Osteoblast (primary cell): ENCODE data around the gene HIGD1C. TPM values are rescaled to one million over a fixed set of nuclear protein-coding genes. Genes with fewer than 3 reads are reported as not detected.

Source experiments
- DNase-seq: peaks from one replicate; pipeline ENCODE4 v3.0.0; 2011; ENCODE audit warnings: low spot score, mixed read lengths; ENCODE audit not compliant: insufficient read length; ENCODE audit errors: missing footprints
- H2AFZ ChIP-seq: 2 replicates; pipeline ENCODE4 v1.6.0; 2011; ENCODE audit warnings: mild to moderate bottlenecking, low read length
- H3K27ac ChIP-seq: 2 replicates; pipeline ENCODE4 v1.5.1; 2011; ENCODE audit warnings: mild to moderate bottlenecking, low read depth, low read length, moderate library complexity
- H3K27me3 ChIP-seq: 2 replicates; pipeline ENCODE4 v1.6.0; 2012; ENCODE audit warnings: mild to moderate bottlenecking, control low read depth, inconsistent platforms, low read length, moderate library complexity; ENCODE audit not compliant: insufficient read depth
- H3K36me3 ChIP-seq: 2 replicates; pipeline ENCODE4 v1.5.1; 2011; ENCODE audit warnings: mild to moderate bottlenecking, low read length, control low read depth, moderate library complexity; ENCODE audit not compliant: insufficient read depth
- H3K4me1 ChIP-seq: 2 replicates; pipeline ENCODE4 v1.5.1; 2011; ENCODE audit warnings: mild to moderate bottlenecking, low read length, control low read depth, moderate library complexity; ENCODE audit not compliant: insufficient read depth
- H3K4me2 ChIP-seq: 2 replicates; pipeline ENCODE4 v1.6.0; 2011; ENCODE audit warnings: mild to moderate bottlenecking, low read length; ENCODE audit not compliant: insufficient read depth
- H3K4me3 ChIP-seq: fragments of 200-600 bp; sonication (generic); 3 replicates; pipeline ENCODE4 v1.5.1; 2012; ENCODE audit warnings: mild to moderate bottlenecking, low read length, inconsistent platforms; ENCODE audit not compliant: insufficient read depth
- H3K79me2 ChIP-seq: 2 replicates; pipeline ENCODE4 v1.6.0; 2012; ENCODE audit warnings: mild to moderate bottlenecking, low read length, control low read depth, inconsistent platforms; ENCODE audit not compliant: insufficient read depth
- H3K9me3 ChIP-seq: 2 replicates; pipeline ENCODE4 v1.5.1; 2011; ENCODE audit warnings: low read depth, low read length, control low read depth
- H4K20me1 ChIP-seq: 2 replicates; pipeline ENCODE4 v1.6.0; 2012; ENCODE audit warnings: mild to moderate bottlenecking, low read length, control low read depth; ENCODE audit not compliant: insufficient read depth
- total RNA-seq: library from RNA; depleted of rRNA; stranded (reverse); fragments of >200 nt; gene quantifications from 2 replicates; pipeline ENCODE4 v1.2.3, GENCODE V29; 2012
- TF ChIP-seq, protein P1 (sequence below): IDR thresholded peaks from 2 replicates; pipeline ENCODE4 v1.5.1; 2011; ENCODE audit warnings: mild to moderate bottlenecking, low read depth, low read length, moderate library complexity; ENCODE audit errors: extremely low read depth

The HIGD1C gene
- total RNA-seq, 1 donor: not detected

GRCh38 chr12:50933459-50934124 lies 18.8 kb upstream of the HIGD1C start:
- H3K4me1 ChIP-seq: peaks cover 13% of the 10 kb centered on the region
- TF ChIP-seq, protein P1, sequence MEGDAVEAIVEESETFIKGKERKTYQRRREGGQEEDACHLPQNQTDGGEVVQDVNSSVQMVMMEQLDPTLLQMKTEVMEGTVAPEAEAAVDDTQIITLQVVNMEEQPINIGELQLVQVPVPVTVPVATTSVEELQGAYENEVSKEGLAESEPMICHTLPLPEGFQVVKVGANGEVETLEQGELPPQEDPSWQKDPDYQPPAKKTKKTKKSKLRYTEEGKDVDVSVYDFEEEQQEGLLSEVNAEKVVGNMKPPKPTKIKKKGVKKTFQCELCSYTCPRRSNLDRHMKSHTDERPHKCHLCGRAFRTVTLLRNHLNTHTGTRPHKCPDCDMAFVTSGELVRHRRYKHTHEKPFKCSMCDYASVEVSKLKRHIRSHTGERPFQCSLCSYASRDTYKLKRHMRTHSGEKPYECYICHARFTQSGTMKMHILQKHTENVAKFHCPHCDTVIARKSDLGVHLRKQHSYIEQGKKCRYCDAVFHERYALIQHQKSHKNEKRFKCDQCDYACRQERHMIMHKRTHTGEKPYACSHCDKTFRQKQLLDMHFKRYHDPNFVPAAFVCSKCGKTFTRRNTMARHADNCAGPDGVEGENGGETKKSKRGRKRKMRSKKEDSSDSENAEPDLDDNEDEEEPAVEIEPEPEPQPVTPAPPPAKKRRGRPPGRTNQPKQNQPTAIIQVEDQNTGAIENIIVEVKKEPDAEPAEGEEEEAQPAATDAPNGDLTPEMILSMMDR: no peak
- no peak for DNase-seq
- H3K36me3 ChIP-seq: no peaks in the 10 kb centered on the region
- H2AFZ ChIP-seq: no peak overlapping the region
- H3K27me3 ChIP-seq: no peaks in the 10 kb centered on the region
- H3K27ac ChIP-seq: no peak overlapping the region
- no peaks in the 10 kb centered on the region for H3K79me2 ChIP-seq
- H3K4me2 ChIP-seq: no peak overlapping the region
- no peaks in the 10 kb centered on the region for H4K20me1 ChIP-seq
- H3K4me3 ChIP-seq: no peak overlapping the region
- no peaks in the 10 kb centered on the region for H3K9me3 ChIP-seq

DNA sequence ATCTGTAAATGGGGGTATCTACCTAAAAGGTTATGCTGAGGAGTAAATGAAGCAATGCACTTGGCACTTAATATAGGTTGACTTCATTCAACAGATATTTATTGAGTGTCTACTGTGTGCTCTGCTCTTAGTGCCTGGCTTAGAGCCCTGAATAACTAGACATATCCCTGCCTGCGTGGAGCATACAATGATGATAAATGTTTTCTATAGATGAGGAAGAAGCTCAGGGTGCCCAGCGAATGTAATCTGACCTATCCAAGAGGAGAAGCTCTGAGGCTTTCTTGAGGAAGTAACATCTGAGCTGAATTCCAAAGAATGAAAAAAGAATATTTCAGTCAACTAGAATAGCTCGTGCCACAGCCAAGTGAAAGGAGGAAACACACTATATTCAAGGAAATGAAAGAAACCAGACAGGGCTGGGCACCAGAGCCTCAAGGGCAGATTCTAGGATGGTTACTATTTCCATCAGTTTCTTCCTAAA lies 17.9 kb upstream of the HIGD1C start:
- H3K27me3 ChIP-seq: no peaks in the 10 kb centered on the region
- H3K4me1 ChIP-seq: peaks cover 13% of the 10 kb centered on the region
- H3K36me3 ChIP-seq: no peaks in the 10 kb centered on the region
- no peaks in the 10 kb centered on the region for H4K20me1 ChIP-seq
- H3K4me2 ChIP-seq: peak overlapping the region; percentile 51
- no peak overlapping the region for H2AFZ ChIP-seq
- H3K9me3 ChIP-seq: no peaks in the 10 kb centered on the region
- TF ChIP-seq, protein P1: no peak
- no peak for DNase-seq
- H3K27ac ChIP-seq: peak overlapping the region; percentile 41
- H3K4me3 ChIP-seq: no peak overlapping the region
- no peaks in the 10 kb centered on the region for H3K79me2 ChIP-seq

DNA sequence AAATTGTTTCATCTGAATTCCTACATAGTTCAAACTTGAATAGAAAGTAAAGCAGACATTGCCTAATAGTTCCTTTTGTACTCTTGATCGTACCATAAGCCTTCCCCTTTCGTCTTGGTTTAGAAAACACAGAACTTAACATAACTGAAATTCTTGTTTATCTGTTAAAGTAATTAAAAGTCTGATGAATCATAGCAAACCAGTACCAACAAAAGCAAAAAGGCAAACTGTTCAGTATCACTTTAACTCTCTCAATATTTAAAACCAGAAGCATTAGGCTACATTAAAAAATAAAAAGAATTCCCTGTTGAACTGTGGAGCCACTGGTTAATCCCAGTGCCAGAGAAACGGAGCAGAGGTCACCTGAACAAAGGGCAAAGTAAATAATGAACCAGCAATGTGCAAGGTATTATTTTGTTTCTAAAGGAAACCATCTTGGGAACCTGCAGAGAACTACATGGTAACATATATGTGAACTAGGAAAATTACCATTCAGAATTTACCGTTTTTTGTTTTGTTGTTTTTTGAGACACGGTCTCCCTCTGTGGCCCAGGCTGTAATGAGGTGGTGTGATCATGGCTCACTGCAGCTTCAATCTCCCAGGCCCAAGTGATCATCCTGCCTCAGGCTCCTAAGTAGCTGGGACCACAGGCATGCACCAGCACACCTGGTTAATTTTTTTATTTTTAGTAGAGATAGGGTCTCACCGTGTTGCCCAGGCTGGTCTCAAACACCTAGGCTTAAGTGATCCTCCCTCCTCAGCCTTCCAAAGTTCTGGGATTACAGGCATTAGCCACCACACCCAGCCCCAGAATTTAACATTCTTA lies 17.1 kb upstream of the HIGD1C start:
- Histone ChIP-seq H3K36me3 (no peaks in the 10 kb centered on the region), H3K27me3 (no peaks in the 10 kb centered on the region), H4K20me1 (no peaks in the 10 kb centered on the region), H2AFZ (peak overlapping the region; percentile 16), H3K4me2 (peak overlapping the region; percentile 51), H3K4me1 (peaks cover 13% of the 10 kb centered on the region), H3K79me2 (no peaks in the 10 kb centered on the region), H3K27ac (peak overlapping the region; percentile 41), H3K9me3 (no peaks in the 10 kb centered on the region), H3K4me3 (peak overlapping the region; percentile 4)
- TF ChIP-seq, protein P1: no peak
- no peak for DNase-seq

DNA sequence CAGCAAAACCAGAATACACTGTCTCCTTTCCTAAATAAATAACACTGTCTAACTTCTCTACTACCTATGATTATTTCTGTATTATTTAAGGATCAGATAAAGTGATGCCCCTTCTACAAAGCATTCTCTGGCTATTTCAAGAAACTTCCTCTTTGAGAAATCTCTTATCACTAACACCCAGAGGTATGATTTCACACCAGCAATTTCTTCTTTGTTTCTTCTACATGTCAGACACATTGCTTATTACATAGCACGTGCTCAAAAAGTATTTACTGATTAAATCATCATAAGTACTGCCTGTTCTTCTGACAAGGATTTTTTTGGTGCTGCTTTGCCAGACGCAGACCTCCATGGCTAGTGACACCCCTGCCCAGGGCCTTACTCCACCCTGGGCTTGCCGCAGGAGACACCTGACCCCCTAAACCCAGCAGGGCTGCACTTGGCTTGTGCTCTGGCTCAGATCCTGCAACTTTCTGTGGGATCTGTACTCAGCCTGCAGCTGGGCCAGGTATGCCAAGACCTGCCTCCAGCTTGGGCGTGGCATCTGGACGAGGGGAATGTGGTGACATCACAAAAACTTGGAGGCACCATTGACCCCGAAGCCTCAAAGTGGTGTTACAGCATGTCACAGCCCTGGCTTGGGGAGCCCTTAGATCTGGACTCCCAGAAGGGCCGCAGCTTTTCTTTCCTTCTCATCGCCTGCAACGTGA lies 15.4 kb upstream of the HIGD1C start:
- Histone ChIP-seq H3K36me3 (no peaks in the 10 kb centered on the region), H3K9me3 (no peaks in the 10 kb centered on the region), H3K4me2 (no peak overlapping the region), H4K20me1 (no peaks in the 10 kb centered on the region), H3K4me1 (peaks cover 13% of the 10 kb centered on the region), H3K4me3 (no peak overlapping the region), H3K27ac (no peak overlapping the region), H3K27me3 (no peaks in the 10 kb centered on the region), H3K79me2 (no peaks in the 10 kb centered on the region), H2AFZ (no peak overlapping the region)
- DNase-seq: peak; percentile 31
- TF ChIP-seq, protein P1: no peak
